GM21619 (cell line): ENCODE data around the gene LY6G5C.
A peak's percentile ranks its signal among the peaks of the same experiment; 100 is the strongest.

Experiments used
- ATAC-seq: cut with Tn5 transposase; IDR thresholded peaks from one replicate; pipeline ENCODE4 v1.9.1; 2021; ENCODE audit not compliant: unreplicated experiment

LY6G5C gene

DNA sequence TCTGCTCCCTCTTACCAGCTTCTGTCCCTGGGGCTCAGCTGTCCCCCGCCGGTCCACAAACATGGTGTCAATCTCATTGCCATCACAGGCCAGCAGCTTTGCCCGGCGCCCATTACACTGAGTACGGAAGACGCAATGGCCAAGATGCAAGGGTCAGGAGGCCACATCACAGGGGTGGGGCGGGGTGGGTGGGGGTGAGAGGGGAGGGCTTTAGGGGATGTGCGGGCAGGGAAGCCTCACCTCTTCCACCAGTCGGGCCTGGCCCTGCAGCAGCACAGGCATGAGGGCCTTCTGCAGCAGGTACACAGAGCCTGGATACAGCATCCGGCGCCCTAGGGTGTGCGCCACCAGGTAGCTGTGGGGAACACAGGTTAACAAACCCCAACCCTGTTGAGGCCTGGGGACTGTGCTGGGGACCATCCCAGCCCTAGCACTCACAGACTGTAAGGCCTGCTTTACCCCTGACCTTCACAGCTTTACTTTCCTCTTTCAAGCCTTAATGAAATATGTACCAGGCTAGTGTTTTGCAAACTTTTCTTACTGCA lies 10.8 kb upstream of the LY6G5C start:
- no peak for ATAC-seq

- ATAC-seq, result no peak
Measured at GRCh38 chr6:31691078-31691463, 10.2 kb upstream of the LY6G5C start.

DNA sequence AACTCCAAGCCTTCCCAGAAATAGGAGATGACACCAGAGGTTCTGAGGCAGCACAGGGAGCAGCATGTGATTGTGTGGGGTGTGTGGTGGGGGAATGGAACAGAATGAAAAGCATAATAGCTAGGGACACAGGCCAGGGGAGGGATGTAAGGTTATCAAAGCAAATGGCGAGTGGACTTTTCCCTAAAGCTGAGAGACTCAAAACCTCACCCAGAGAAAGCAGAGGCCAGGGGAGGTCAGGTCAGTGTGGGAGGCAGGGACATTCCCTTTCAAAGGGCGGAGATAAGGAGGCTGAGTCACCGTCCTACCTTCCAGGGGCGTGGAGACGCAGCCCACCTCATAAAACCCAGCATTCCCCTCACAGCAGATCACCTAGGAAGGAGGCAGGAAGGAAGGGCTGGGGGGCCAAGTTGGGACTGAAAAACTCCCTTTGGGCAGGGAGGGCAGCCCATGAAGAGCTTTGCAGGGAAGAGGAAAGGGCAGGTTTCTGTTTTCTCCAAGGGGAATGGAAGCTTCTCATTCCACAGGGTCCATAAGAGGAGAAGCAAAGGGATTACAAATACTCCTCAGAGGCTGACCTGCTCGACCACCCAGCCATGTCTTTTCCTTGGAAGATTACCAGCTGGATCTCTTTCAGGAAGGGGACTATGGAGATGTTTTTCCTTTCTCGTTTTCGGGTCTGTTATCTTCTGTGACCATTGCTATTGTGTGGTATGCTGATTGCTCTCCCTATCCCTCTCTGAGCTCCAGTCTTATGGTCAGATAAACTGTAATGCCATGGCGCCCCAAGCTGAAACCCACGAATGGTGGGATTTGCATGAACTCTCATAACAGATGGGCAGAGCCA lies 9.6 kb upstream of the LY6G5C start:
- ATAC-seq, result no peak

DNA sequence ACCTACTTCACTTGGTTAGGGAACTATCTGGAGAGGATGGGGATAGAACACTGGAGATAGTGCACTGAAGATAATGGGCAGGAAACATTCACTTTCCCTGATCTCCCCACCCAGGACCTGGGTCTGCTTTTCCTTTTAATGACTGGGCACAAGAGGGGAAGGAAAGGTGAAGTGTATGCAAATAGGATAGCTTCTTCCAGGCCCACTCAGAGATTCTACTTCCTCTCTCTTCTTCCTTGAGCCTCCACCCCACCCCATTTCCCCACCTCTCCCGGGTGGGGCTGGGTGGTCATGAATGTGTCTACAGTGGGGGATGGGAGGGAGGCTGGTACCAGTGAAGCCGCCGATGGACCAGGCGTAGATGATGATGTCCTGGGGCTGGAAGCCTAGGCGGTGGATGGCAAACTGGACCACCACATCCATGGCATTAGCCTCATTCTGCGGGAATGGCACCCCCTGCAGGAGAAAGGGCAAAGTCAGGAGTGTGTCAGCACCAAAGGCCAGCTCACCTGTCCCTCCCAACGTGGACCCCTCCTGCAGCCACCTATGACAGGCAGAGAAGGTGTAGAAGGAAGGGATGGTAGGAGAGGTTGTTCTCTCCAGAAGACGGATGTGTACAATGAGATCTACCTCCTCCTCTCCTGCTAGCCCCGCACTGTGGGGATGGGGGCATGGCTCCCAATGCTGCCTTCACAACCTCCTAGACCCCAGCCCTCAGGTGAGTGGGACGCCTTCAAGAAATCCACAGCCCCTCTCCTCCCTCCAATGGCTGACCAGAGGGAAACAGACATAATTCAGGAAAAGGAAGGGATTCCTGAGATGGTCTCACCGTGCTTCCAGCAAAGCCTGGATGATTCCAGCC lies 8.6 kb upstream of the LY6G5C start:
- ATAC-seq, result no peak

- no peak for ATAC-seq
Measured at GRCh38 chr6:31687860-31688693, 7.2 kb upstream of the LY6G5C start.

DNA sequence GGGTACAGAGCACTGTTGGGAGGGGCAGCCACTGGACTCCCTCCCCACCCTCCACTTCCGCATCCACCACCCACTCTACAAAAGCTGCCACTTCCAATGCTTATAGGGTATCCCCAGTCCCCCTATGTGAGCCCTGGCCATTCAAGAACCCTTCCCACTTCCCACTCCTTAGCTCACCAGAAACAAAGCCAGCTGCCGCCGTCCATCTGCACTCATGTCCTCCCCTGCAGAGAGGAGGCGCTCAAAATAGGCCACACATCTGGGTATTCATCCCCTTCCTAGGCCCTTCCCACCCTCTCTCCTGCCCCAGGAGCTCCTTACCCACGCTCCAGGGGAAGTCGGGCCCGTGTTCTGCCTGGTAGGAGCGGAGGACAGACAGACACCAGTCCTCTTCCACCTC lies 6.5 kb upstream of the LY6G5C start:
- no peak for ATAC-seq

DNA sequence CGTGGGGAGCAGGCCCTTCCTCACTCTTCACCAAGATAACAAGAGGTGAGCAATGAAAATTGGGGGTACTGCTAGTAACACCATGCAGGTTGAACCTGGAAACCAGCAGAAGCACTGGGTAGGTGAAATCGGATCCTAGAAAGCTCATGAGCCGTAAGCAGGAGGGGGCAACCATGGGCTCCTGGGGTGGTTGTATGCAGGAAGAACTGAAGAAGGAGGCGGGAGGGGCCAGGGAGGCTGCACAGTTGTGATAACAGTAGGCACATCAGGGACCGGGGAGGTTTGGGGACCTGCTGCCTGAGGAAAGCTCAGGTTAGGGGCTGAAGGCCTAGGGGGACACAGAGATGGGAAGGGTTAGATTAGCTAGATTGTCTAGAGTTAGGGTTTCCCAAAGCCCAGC lies 5.6 kb upstream of the LY6G5C start:
- no peak for ATAC-seq

DNA sequence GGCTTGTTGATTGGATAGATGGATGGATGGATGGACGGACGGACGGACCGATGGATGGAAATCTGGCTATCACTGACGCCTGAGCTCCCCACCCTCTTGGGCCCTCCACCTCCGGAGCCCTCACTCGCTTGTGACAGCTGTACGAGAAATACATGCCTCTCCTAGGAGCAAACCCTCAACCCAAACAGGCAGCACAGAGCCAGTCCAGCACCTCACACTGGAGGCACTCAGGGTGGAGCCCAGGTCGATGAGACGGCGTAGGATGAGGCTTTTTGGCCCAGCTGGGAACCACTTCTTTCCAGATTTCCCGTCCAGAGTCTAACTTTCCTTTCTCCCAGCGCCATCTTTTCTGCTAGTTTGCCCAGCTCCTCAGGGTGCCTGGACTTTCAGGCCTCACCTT lies 2.7 kb upstream of the LY6G5C start:
- ATAC-seq, result no peak

DNA sequence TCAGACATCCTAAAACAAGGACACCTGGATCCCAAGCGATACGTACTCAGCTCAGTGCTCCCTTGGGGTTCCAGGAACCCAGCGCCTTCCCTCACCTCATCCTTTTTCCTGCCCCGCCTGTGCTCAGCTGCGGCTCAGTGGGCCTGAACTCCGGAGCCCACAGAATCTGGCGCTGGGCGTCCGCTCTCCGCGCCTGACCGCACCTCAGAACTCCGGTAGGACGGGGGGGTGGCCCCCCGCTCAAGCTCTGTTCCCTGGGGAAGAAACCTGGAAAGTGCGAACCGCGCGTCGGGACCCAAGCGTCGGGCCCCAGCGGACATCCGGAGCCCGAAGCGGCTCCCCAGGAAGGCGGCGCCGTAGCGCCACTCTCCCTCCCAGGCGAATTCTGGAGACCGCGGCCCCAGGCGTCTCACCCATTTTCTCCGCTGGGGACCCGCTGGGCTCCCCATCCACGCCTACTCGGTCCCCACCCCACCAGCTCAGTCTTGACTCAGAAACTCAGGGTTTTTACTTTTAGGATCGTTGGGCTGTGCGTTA lies 336 bp upstream of the LY6G5C start:
- ATAC-seq, result no peak

- ATAC-seq, result no peak
Measured at GRCh38 chr6:31677955-31678354, 2.9 kb downstream of the LY6G5C start.

DNA sequence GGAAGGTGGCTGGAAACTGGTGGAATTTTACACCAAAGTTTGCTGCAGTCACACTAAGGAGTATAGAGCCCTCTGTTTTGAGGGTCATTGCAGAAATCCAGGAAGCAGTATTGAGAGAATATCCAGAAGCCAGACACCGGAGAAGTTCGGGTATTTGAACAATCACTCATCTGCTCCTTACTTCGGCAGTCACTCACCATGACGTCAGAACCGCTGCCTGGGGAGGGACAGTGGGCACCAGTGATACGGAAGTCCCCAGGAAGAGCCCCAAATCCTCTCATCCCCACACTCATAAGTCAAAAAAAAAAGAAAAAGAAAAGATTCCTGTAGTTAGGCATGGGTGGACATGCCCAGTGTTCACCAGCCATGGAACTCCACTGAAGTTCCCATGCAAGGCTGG lies 4.0 kb downstream of the LY6G5C start:
- ATAC-seq, result no peak

DNA sequence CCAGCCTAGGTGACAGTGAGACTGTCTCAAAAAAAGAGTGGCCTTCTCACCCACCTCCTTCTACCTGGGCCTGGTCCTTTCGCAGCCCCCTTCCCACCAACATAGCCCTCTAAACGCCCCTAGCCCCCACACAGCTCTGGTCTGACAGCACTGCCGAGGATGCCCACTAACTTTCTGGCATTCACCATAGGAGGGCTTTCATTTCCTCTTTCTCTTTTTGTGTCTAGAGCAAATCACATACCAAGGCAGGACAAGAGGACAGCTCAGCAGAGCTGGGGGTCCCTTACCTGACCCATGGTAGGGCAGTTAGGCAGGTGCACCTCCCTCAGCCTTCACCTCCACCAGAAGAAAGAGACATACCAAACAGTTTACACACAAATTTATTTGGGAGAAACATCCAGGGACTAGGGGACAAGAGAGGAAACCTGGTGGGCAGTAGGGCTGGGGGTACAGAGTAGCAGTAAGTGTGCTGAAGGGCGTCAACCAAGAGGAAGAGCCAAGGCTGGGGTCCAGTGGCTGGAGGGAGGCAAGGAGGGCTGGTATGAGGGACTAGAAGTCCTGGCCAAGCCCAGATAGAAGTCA lies 4.5 kb downstream of the LY6G5C start:
- ATAC-seq, result no peak

DNA sequence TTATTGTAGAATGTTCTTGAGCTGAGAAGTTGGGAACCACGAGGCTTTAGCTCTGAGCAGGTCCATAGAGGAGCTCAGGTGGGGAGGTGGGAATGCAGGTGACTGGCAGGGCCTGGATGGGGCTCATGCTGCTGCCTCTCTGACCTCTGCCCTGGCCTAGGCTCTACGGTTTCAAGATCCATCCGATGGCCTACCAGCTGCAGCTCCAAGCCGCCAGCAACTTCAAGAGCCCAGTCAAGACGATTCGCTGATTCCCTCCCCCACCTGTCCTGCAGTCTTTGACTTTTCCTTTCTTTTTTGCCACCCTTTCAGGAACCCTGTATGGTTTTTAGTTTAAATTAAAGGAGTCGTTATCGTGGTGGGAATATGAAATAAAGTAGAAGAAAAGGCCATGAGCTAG lies 11.2 kb downstream of the LY6G5C start, which contains the start of gene LY6G5B:
Gene LY6G5B (plus strand): TSS at position 301 of the 400 bp plus-strand sequence. CDS start 975 bp downstream, outside the sequence.
- ATAC-seq, result no peak

GRCh38 chr6:31666337-31666965 lies 14.4 kb downstream of the LY6G5C start:
- ATAC-seq, result no peak

DNA sequence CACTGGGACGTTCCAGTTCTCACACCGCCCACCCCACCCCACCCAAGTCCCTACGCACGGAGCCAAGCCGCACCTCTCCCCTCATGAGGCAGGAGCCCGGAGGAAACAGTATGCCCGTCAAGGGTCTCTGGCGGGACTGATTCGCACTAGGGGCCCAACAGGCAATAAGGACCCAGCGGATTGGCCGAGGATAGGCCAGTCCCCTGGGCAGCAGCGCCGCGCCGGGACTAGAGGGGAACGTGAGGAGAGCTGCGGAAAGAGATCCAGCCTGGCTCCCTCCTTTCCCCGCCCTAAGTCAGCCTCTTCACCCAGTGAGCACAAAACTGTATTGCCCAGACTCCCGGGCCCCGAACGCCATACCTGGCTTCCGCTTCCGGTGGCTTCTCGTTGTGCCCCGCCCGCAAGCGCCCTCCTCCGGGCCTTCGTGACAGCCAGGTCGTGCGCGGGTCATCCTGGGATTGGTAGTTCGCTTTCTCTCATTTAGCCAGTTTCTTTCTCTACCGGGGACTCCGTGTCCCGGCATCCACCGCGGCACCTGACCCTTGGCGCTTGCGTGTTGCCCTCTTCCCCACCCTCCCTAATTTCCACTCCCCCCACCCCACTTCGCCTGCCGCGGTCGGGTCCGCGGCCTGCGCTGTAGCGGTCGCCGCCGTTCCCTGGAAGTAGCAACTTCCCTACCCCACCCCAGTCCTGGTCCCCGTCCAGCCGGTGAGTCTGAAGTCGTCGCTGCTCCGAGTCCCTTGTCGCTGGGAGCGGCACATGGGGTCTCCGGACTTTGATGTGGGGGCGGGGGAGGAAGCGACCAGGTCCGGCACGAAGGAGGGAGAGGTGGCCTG lies 15.1 kb downstream of the LY6G5C start, which contains the start of gene CSNK2B:
Gene CSNK2B (plus strand): TSS at position 580 of the 836 bp plus-strand sequence. CDS start 752 bp downstream, outside the sequence.
- ATAC-seq, result peak; percentile 75

GRCh38 chr6:31664790-31665500 lies 15.9 kb downstream of the LY6G5C start, which contains the start of gene GPANK1:
Gene GPANK1, minus strand, starts transcription at chr6:31664997. Its CDS starts 519 bp downstream, at chr6:31664478.
- no peak for ATAC-seq

GRCh38 chr6:31663961-31664789 lies 16.7 kb downstream of the LY6G5C start:
- ATAC-seq, result no peak
